GM23338 (cell line): Measurements from ENCODE around the gene KCNMA1. TPM values are rescaled to one million over a fixed set of nuclear protein-coding genes. Genes with fewer than 3 reads are reported as not detected.

ENCODE experiments used
- ATAC-seq: fragments of 200-7000 bp; cut with Tn5 transposase; 3 replicates; pipeline ENCODE4 v1.9.1; 2020
- DNase-seq: peaks from one replicate; pipeline ENCODE4 v3.0.0-alpha.2; 2015; ENCODE audit warnings: low spot score
- H2AFZ ChIP-seq: fragments of 200-600 bp; sonication (generic); 2 replicates; pipeline ENCODE4 v1.8.0; 2016; ENCODE audit warnings: antibody characterized with exemption, mild to moderate bottlenecking, moderate library complexity
- H3F3A ChIP-seq: fragments of 200-600 bp; sonication (generic); replicated peaks from 2 replicates; pipeline ENCODE4 v1.8.0; 2017; ENCODE audit warnings: antibody characterized with exemption, mixed run types, low read depth
- H3K27ac ChIP-seq: fragments of 200-600 bp; sonication (generic); 2 replicates; pipeline ENCODE4 v1.6.1; 2016; ENCODE audit warnings: low read depth
- H3K27me3 ChIP-seq: fragments of 200-600 bp; sonication (generic); 2 replicates; pipeline ENCODE4 v1.8.0; 2016; ENCODE audit warnings: mild to moderate bottlenecking, mixed run types, moderate library complexity; ENCODE audit not compliant: insufficient read depth
- H3K36me3 ChIP-seq: fragments of 200-600 bp; sonication (generic); 2 replicates; pipeline ENCODE4 v1.8.0; 2016; ENCODE audit warnings: mild to moderate bottlenecking; ENCODE audit not compliant: insufficient read depth
- H3K4me1 ChIP-seq: fragments of 200-600 bp; sonication (generic); 2 replicates; pipeline ENCODE4 v1.8.0; 2016; ENCODE audit warnings: mild to moderate bottlenecking, moderate library complexity; ENCODE audit not compliant: insufficient read depth
- H3K4me2 ChIP-seq: fragments of 200-600 bp; sonication (generic); 2 replicates; pipeline ENCODE4 v1.7.1; 2017; ENCODE audit warnings: mixed run types
- H3K4me3 ChIP-seq: fragments of 200-600 bp; sonication (generic); 2 replicates; pipeline ENCODE4 v1.6.1; 2016; ENCODE audit warnings: mixed run types
- H3K79me2 ChIP-seq: fragments of 200-600 bp; sonication (generic); replicated peaks from 2 replicates; pipeline ENCODE4 v1.8.0; 2017; ENCODE audit warnings: mild to moderate bottlenecking; ENCODE audit not compliant: insufficient read depth
- H3K9me2 ChIP-seq: fragments of 200-600 bp; sonication (generic); 2 replicates; pipeline ENCODE4 v1.8.0; 2017; ENCODE audit not compliant: insufficient read depth
- H4K20me1 ChIP-seq: fragments of 200-600 bp; sonication (generic); replicated peaks from 2 replicates; pipeline ENCODE4 v1.8.0; 2017; ENCODE audit warnings: mild to moderate bottlenecking; ENCODE audit not compliant: insufficient read depth
- H3K27ac Mint-ChIP-seq: 2 replicates; pipeline ENCODE4 v1.8.0; 2020; ENCODE audit warnings: inconsistent platforms, mild to moderate bottlenecking, moderate library complexity, mixed read lengths
- H3K27me3 Mint-ChIP-seq: 3 replicates; pipeline ENCODE4 v1.8.0; 2022; ENCODE audit warnings: low read depth, mild to moderate bottlenecking, moderate library complexity, mixed read lengths, inconsistent platforms; ENCODE audit not compliant: insufficient read depth, poor library complexity
- H3K36me3 Mint-ChIP-seq: 3 replicates; pipeline ENCODE4 v1.8.0; 2021; ENCODE audit warnings: low read depth, mild to moderate bottlenecking, inconsistent platforms, moderate library complexity, mixed read lengths
- H3K4me1 Mint-ChIP-seq: 3 replicates; pipeline ENCODE4 v1.8.0; 2020; ENCODE audit warnings: mild to moderate bottlenecking, inconsistent platforms, mixed read lengths
- H3K4me3 Mint-ChIP-seq: 3 replicates; pipeline ENCODE4 v1.8.0; 2021; ENCODE audit warnings: moderate library complexity, mild to moderate bottlenecking, inconsistent platforms, mixed read lengths
- H3K9me3 Mint-ChIP-seq: 3 replicates; pipeline ENCODE4 v1.8.0; 2020; ENCODE audit warnings: moderate library complexity, mild to moderate bottlenecking, inconsistent platforms, mixed read lengths
- CREB1 ChIP-seq: fragments of 250-450 bp; sonication (Bioruptor Pico); IDR thresholded peaks from 2 replicates; pipeline ENCODE4 v1.5.0; 2020; ENCODE audit warnings: low read depth, mild to moderate bottlenecking, moderate library complexity
- EZH2 ChIP-seq: fragments of 200-600 bp; sonication (generic); IDR thresholded peaks from one replicate; pipeline ENCODE4 v1.8.0; 2017; ENCODE audit warnings: antibody characterized with exemption, mild to moderate bottlenecking, low read depth; ENCODE audit not compliant: unreplicated experiment
- EZH2phosphoT487 ChIP-seq: fragments of 200-600 bp; sonication (generic); IDR thresholded peaks from one replicate; pipeline ENCODE4 v1.8.1; 2018; ENCODE audit warnings: antibody characterized with exemption; ENCODE audit not compliant: unreplicated experiment
- JUNB ChIP-seq: IDR thresholded peaks from one replicate; pipeline ENCODE4 v1.6.1; 2016; ENCODE audit warnings: antibody characterized with exemption; ENCODE audit not compliant: unreplicated experiment
- NANOG ChIP-seq: IDR thresholded peaks from 2 replicates; pipeline ENCODE4 v1.6.1; 2016; ENCODE audit warnings: antibody characterized with exemption, borderline replicate concordance
- POLR2AphosphoS5 ChIP-seq: IDR thresholded peaks from 2 replicates; pipeline ENCODE4 v1.6.1; 2016; ENCODE audit warnings: antibody characterized with exemption, low read depth
- STAT1 ChIP-seq: IDR thresholded peaks from one replicate; pipeline ENCODE4 v1.6.1; 2016; ENCODE audit warnings: antibody characterized with exemption; ENCODE audit not compliant: unreplicated experiment
- ZNF114 ChIP-seq: fragments of 250-450 bp; sonication (Bioruptor Pico); IDR thresholded peaks from 2 replicates; pipeline ENCODE4 v1.5.0; 2020; ENCODE audit warnings: mild to moderate bottlenecking, moderate library complexity
- ZNF331 ChIP-seq: fragments of 250-450 bp; sonication (Bioruptor Pico); IDR thresholded peaks from 2 replicates; pipeline ENCODE4 v1.5.0; 2020; ENCODE audit warnings: low read depth, mild to moderate bottlenecking, moderate library complexity
- polyA plus RNA-seq: library from polyadenylated mRNA; unstranded; fragments of >200 nt; fragmentation: Nextera tagmentation; extraction: Ambion mirVana; gene quantifications from 2 replicates; pipeline ENCODE4 v1.2.1, GENCODE V29; 2016
- total RNA-seq: library from RNA; depleted of rRNA; stranded (reverse); fragments of >200 nt; shearing (Covaris generic); gene quantifications from 2 replicates; pipeline ENCODE4 v1.2.3, GENCODE V29; 2014
- TF ChIP-seq, protein P1 (sequence below): IDR thresholded peaks from one replicate; pipeline ENCODE4 v1.6.1; 2018; ENCODE audit warnings: antibody characterized with exemption; ENCODE audit not compliant: unreplicated experiment
- TF ChIP-seq, protein P2 (sequence below), 2 experiments: fragments of 200-600 bp in 1 of 2; sonication (generic) in 1 of 2; conservative IDR thresholded peaks; 2 replicates each; pipeline versions ENCODE4 v1.5.1 to v1.6.1; 2016 to 2017; ENCODE audit warnings: antibody characterized with exemption in 2 of 2, low read depth in 2 of 2, mild to moderate bottlenecking in 2 of 2, moderate library complexity in 1 of 2
- TF ChIP-seq, protein P3 (sequence below): fragments of 250-450 bp; sonication (Bioruptor Pico); IDR thresholded peaks from 2 replicates; pipeline ENCODE4 v1.5.0; 2020; ENCODE audit warnings: mild to moderate bottlenecking, moderate library complexity
- TF ChIP-seq, protein P4 (sequence below): IDR thresholded peaks from 2 replicates; pipeline ENCODE4 v1.6.1; 2016; ENCODE audit warnings: antibody characterized with exemption

The KCNMA1 gene
- total and polyA plus RNA-seq, 2 experiments from 2014 or later, result 8.2 to 9.0 TPM

DNA sequence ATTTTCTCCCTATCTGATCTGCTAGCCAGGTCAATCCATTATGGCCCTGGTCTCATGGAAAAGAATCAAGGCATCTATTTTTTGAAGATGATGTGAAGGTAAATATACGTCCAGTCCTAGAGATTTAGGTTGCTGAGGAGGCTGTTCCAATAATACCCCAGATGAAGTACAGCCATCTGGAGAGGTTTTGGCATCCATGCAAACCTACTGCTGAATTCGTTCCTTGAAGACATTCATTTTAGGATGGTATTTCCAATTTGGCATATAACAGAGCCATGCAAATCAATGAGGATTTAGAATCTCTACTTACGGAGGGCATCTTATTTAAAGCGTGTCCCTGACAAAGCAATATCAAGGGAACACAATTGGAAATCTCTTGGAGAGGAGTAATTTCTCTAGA is 465.5 kb downstream of the KCNMA1 start:
- H3K79me2 ChIP-seq, result no peaks in the 10 kb centered on the region
- H3F3A ChIP-seq, result no peaks in the 10 kb centered on the region
- no peak overlapping the region for H3K4me3 ChIP-seq
- no peak overlapping the region for H3K4me2 ChIP-seq
- Mint-ChIP-seq H3K36me3 (no peaks in the 10 kb centered on the region), H3K9me3 (no peaks in the 10 kb centered on the region), H3K4me1 (peaks cover 5% of the 10 kb centered on the region; the same call in 2 of the 3 replicates), H3K4me3 (no peak overlapping the region), H3K27ac (no peak overlapping the region), H3K27me3 (peaks cover 1% of the 10 kb centered on the region)
- H3K9me2 ChIP-seq, result no peaks in the 10 kb centered on the region
- H2AFZ ChIP-seq, result no peak overlapping the region
- no peaks in the 10 kb centered on the region for H3K36me3 ChIP-seq
- no peaks in the 10 kb centered on the region for H3K4me1 ChIP-seq
- H3K27ac ChIP-seq, result no peak overlapping the region
- DNase-seq (no peak), ATAC-seq (no peak)
- TF ChIP-seq, protein P1, sequence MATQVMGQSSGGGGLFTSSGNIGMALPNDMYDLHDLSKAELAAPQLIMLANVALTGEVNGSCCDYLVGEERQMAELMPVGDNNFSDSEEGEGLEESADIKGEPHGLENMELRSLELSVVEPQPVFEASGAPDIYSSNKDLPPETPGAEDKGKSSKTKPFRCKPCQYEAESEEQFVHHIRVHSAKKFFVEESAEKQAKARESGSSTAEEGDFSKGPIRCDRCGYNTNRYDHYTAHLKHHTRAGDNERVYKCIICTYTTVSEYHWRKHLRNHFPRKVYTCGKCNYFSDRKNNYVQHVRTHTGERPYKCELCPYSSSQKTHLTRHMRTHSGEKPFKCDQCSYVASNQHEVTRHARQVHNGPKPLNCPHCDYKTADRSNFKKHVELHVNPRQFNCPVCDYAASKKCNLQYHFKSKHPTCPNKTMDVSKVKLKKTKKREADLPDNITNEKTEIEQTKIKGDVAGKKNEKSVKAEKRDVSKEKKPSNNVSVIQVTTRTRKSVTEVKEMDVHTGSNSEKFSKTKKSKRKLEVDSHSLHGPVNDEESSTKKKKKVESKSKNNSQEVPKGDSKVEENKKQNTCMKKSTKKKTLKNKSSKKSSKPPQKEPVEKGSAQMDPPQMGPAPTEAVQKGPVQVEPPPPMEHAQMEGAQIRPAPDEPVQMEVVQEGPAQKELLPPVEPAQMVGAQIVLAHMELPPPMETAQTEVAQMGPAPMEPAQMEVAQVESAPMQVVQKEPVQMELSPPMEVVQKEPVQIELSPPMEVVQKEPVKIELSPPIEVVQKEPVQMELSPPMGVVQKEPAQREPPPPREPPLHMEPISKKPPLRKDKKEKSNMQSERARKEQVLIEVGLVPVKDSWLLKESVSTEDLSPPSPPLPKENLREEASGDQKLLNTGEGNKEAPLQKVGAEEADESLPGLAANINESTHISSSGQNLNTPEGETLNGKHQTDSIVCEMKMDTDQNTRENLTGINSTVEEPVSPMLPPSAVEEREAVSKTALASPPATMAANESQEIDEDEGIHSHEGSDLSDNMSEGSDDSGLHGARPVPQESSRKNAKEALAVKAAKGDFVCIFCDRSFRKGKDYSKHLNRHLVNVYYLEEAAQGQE, result no peak
- TF ChIP-seq CREB1 (CRISPR knock-in tag) (no peak), POLR2AphosphoS5 (no peak), EZH2phosphoT487 (no peak), ZNF114 (CRISPR knock-in tag) (no peak), STAT1 (no peak), NANOG (no peak), JUNB (no peak), EZH2 (no peak), ZNF331 (CRISPR knock-in tag) (no peak)
- TF ChIP-seq, protein P2, sequence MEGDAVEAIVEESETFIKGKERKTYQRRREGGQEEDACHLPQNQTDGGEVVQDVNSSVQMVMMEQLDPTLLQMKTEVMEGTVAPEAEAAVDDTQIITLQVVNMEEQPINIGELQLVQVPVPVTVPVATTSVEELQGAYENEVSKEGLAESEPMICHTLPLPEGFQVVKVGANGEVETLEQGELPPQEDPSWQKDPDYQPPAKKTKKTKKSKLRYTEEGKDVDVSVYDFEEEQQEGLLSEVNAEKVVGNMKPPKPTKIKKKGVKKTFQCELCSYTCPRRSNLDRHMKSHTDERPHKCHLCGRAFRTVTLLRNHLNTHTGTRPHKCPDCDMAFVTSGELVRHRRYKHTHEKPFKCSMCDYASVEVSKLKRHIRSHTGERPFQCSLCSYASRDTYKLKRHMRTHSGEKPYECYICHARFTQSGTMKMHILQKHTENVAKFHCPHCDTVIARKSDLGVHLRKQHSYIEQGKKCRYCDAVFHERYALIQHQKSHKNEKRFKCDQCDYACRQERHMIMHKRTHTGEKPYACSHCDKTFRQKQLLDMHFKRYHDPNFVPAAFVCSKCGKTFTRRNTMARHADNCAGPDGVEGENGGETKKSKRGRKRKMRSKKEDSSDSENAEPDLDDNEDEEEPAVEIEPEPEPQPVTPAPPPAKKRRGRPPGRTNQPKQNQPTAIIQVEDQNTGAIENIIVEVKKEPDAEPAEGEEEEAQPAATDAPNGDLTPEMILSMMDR (conservative IDR thresholded peaks at IDR 0.05; ENCODE audit: low read depth in 2 of 2), result no peak
- TF ChIP-seq, protein P3, sequence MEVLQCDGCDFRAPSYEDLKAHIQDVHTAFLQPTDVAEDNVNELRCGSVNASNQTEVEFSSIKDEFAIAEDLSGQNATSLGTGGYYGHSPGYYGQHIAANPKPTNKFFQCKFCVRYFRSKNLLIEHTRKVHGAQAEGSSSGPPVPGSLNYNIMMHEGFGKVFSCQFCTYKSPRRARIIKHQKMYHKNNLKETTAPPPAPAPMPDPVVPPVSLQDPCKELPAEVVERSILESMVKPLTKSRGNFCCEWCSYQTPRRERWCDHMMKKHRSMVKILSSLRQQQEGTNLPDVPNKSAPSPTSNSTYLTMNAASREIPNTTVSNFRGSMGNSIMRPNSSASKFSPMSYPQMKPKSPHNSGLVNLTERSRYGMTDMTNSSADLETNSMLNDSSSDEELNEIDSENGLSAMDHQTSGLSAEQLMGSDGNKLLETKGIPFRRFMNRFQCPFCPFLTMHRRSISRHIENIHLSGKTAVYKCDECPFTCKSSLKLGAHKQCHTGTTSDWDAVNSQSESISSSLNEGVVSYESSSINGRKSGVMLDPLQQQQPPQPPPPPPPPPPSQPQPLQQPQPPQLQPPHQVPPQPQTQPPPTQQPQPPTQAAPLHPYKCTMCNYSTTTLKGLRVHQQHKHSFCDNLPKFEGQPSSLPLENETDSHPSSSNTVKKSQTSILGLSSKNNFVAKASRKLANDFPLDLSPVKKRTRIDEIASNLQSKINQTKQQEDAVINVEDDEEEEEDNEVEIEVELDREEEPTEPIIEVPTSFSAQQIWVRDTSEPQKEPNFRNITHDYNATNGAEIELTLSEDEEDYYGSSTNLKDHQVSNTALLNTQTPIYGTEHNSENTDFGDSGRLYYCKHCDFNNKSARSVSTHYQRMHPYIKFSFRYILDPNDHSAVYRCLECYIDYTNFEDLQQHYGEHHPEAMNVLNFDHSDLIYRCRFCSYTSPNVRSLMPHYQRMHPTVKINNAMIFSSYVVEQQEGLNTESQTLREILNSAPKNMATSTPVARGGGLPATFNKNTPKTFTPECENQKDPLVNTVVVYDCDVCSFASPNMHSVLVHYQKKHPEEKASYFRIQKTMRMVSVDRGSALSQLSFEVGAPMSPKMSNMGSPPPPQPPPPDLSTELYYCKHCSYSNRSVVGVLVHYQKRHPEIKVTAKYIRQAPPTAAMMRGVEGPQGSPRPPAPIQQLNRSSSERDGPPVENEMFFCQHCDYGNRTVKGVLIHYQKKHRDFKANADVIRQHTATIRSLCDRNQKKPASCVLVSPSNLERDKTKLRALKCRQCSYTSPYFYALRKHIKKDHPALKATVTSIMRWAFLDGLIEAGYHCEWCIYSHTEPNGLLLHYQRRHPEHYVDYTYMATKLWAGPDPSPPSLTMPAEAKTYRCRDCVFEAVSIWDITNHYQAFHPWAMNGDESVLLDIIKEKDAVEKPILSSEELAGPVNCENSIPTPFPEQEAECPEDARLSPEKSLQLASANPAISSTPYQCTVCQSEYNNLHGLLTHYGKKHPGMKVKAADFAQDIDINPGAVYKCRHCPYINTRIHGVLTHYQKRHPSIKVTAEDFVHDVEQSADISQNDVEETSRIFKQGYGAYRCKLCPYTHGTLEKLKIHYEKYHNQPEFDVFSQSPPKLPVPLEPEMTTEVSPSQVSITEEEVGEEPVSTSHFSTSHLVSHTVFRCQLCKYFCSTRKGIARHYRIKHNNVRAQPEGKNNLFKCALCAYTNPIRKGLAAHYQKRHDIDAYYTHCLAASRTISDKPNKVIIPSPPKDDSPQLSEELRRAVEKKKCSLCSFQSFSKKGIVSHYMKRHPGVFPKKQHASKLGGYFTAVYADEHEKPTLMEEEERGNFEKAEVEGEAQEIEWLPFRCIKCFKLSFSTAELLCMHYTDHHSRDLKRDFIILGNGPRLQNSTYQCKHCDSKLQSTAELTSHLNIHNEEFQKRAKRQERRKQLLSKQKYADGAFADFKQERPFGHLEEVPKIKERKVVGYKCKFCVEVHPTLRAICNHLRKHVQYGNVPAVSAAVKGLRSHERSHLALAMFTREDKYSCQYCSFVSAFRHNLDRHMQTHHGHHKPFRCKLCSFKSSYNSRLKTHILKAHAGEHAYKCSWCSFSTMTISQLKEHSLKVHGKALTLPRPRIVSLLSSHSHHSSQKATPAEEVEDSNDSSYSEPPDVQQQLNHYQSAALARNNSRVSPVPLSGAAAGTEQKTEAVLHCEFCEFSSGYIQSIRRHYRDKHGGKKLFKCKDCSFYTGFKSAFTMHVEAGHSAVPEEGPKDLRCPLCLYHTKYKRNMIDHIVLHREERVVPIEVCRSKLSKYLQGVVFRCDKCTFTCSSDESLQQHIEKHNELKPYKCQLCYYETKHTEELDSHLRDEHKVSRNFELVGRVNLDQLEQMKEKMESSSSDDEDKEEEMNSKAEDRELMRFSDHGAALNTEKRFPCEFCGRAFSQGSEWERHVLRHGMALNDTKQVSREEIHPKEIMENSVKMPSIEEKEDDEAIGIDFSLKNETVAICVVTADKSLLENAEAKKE (CRISPR knock-in tag), result no peak
- TF ChIP-seq, protein P4, sequence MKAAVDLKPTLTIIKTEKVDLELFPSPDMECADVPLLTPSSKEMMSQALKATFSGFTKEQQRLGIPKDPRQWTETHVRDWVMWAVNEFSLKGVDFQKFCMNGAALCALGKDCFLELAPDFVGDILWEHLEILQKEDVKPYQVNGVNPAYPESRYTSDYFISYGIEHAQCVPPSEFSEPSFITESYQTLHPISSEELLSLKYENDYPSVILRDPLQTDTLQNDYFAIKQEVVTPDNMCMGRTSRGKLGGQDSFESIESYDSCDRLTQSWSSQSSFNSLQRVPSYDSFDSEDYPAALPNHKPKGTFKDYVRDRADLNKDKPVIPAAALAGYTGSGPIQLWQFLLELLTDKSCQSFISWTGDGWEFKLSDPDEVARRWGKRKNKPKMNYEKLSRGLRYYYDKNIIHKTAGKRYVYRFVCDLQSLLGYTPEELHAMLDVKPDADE, result no peak
- H3K27me3 ChIP-seq, result no peaks in the 10 kb centered on the region
- H4K20me1 ChIP-seq, result no peaks in the 10 kb centered on the region
